Kidney capillary endothelial cell (primary cell): Measurements from ENCODE around the gene COX11.
A peak's percentile ranks its signal among the peaks of the same experiment; 100 is the strongest.

ENCODE experiments used
- DNase-seq: peaks from one replicate; pipeline ENCODE4 v3.0.0-alpha.2; 2018; ENCODE audit warnings: low spot score

Gene COX11

GRCh38 chr17:54967621-54968261 is 713 bp downstream of the COX11 start:
- DNase-seq, result no peak

DNA sequence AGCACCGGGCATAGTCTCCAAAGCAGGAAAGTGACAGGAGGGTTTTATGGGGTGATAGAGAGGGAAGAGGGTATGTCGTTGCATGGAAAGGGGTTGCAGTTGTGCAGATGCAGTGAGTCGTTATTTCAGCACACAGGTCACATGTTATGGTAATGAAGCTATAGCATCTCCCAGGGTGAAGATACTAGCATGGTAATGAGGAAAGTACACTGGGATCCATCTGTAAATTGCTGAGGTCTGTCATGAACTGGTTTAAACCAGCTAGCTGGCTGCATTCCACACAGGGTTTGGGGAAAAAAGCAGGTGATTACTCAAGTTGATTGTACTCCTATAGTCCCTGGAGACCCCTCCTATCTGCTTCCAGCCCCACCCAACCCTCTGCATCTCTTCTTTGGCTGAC is 11.7 kb downstream of the COX11 start:
- no peak for DNase-seq

DNA sequence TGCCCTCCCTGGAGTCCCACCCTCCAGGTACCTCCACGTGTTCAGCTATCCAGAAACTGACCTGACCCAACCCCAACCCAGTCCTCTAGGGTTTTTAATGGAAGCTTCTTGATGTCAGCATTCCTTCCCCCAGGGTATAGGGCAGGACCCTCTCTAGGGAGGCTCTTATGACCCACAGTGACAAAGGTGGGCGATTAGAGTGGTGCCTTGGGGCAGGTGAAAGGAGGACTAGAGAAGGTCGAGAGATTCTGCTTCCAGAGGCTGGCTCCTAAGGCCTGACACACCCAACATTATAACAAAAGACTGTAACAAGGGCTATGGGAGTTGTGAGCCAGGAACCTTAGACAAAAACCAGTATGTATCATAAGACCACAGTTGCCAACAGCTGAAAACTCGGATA is 17.2 kb downstream of the COX11 start:
- DNase-seq, result no peak

DNA sequence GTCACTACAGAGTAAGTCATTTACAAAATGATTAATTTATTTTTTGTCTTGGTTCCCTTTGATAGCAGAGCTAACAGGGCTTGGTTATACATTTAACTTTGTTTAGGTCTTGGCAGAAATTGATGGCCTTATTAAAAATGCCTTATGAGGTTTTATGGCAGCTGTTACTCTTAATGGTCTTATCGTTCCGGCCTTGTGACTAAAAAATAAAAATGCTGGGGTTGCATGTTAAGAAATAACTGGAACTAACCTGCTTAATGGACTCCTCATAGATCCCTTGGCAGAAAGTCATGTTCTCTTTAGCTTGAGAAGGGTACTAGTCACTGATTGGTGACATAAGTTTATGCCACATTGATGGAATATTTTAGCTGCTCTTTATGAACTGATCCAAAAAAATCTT is 18.3 kb downstream of the COX11 start:
- no peak for DNase-seq

DNA sequence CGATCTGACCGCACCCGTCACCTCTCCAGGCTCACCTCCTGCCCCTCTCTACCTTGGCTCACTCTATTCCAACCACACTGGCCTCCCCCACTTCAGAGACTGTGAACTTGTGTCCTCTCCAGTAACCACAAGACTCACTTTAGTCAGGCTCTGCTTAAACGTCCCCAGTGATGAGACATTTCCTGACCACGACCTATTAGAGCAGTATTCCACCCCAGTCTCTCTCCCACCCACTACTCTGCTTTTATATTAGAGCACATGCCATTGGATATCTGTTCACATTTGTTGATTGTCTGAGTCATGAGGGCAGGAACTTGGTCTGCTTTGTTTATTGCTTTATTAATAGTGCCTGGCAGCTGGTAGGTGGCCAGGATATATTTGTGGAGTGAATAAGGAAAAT is 20.1 kb downstream of the COX11 start:
- peak; percentile 66 for DNase-seq

- no peak for DNase-seq
These were observed 21.1 kb downstream of the COX11 start for GRCh38 chr17:54947396-54947795.

DNA sequence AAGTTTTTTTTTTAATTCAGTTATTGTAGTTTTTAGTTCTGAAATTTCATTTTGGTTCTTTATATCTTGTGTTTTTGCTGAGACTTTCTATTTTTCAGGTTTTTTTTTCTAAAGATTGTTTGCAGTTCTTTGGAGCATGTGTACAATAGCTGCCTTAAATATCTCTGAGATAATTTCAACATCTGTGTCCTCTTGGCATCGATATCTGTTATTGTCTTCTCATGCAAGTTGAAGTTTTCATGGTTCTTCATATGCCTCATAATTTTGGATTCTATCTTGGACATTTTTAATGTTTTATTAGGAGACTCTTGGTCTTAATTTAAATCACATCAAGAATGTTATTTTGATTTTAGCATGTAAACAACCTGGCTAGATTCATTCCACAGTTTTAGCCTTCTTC is 22.8 kb downstream of the COX11 start:
- DNase-seq, result no peak

GRCh38 chr17:54945231-54945630 is 23.2 kb downstream of the COX11 start:
- no peak for DNase-seq

DNA sequence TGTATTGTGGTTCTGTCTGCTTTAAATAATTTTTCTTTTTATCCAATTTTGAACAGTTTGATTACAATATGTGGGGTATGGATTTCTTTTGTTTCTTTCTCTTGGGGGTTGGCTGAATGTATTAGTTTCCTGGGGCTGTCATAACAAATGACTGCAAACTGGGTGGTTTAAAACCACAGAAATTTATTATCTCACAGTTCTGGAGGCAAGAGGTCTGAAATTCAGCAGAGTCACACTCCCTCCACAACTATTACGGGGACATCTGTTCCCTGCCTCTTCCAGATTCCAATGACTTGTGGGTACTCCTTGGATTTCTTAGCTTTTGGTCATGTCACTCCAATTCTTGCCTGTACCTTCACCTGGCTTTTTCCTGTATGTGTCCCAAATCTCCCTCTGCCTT is 23.7 kb downstream of the COX11 start:
- DNase-seq, result no peak

DNA sequence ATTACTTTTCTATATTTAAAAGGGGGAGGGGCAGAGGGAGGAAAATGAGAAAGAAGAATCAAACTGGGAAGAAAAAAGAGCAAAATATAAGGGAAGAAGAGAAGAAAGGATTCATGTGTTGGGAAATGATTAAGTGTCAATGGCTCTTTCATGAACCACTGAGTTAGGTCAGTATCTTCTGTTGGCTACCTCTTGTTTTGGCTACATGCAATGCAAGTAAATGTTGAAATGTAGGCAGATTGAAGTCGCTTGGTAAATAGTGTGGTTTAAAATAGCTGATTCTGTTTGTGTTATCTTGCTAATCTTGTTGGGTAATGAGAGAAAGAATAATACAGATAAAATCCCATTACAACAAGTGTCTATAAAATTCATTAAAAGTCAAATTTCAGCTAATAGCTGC is 27.2 kb downstream of the COX11 start:
- DNase-seq, result no peak

GRCh38 chr17:54937426-54937825 is 31.0 kb downstream of the COX11 start:
- DNase-seq, result no peak

GRCh38 chr17:54937018-54937417 is 31.4 kb downstream of the COX11 start:
- no peak for DNase-seq

DNA sequence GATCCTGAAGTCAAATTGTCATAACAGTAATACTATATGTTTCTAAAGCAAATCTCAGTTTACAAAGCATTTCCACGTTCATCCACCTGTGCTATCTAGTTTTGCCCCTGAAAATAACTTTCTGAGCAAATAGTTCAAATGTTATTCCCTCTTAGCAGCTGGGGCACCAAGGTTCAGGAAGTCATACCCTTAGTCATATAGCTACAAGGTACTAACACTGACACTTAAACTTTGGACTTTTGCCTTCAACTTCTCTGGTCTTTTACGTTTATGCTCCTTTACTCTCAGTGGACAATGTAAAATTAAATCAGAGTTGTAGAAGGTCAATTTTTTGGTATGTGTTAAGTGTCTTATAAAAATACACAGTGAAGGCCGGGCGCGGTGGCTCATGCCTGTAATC is 33.0 kb downstream of the COX11 start:
- no peak for DNase-seq

GRCh38 chr17:54933921-54934320 is 34.5 kb downstream of the COX11 start:
- no peak for DNase-seq

DNA sequence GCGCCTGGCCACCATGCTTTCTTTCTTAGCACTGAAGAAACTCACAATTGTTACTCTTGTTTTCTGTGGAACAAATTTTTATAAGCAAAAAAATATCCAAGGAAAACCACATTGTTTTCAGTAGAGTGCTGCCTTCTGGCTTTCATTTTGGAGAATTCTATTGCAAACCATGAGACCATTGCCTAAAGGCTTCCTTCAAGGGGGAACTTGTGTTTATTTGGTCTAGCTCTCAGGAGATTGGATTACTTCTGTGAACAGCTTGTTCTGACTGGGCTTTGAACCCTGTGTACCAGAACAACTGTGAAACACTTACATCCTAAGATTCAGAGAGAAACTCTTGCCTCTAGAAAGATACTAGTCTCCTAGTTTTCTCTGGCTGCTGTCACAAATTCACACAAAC is 35.7 kb downstream of the COX11 start:
- no peak for DNase-seq

- DNase-seq, result no peak
These were observed 40.9 kb downstream of the COX11 start for GRCh38 chr17:54927525-54927924.

GRCh38 chr17:54924405-54924804 is 44.0 kb downstream of the COX11 start:
- DNase-seq, result no peak

DNA sequence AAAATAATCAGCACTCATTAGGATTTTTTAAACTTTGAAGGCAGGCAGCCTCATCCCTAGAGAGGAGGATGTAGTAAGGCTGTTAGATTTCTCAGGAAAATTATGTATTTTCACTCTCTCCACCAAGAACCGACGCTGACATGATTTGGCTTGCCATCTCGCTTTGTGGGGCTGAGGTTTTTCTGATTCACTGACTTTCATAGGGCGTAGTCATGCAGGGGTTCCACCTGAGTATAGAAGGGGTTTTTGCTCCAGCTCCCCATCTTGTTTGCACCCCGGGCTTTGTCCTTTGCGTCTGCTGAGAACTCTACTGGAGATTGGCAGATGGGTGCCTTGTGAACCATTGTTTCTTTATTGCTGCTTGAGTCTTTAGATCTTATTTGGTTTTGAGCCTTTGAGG is 47.6 kb downstream of the COX11 start:
- DNase-seq, result no peak

DNA sequence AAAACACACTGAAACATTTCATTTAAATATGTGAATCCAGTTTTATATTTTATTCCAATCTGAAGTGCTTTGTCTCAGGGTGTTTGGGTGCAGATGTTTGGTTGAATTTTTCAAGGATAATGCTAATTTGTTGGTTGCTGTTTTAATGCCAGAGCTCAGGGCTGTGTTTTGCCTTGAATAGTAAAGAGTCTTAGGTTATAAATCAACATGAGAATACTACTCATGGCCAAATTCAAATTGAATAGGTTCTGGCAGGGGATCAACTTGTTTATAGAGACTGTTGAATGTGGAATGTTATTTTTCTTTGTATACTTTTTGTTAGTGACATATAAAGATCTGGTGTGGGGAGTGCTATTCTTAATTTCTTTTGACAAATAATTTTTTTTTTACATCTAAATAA is 49.0 kb downstream of the COX11 start:
- no peak for DNase-seq

DNA sequence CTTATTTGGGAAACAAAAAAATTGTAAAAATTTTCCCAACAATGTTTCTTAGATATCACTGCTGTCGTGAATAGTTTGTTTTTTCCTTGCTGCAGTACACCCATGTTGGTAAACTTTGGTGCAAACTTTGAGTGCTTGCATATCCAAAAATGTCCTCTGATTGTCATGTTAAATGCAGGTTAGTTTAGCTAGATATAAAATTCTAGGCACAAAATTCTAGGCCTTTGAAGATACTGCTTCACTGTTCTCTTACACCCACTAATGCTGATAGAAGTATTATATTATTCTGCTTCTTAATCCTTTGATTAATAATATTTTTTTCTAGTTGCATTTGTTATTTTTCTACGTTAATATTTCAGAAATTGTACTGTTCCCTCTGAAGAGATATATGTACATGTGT is 51.7 kb downstream of the COX11 start:
- DNase-seq, result no peak
